Muscle of leg (tissue), 11 donors: ENCODE measurements around the gene PARN. TPM values are rescaled to one million over a fixed set of nuclear protein-coding genes. Genes with fewer than 3 reads are reported as not detected.
"Not testable (repeated sequence)": the region's sequence is repeated elsewhere in the genome, so short reads cannot be mapped to it uniquely, and the experiment has no call there.

ENCODE experiments used
- DNase-seq: peaks from one replicate; pipeline ENCODE4 v3.0.0; 2013
- H3K27ac ChIP-seq: one replicate; pipeline ENCODE4 v1.5.1; 2013; ENCODE audit warnings: mild to moderate bottlenecking, low read length, control low read depth
- H3K27me3 ChIP-seq: one replicate; pipeline ENCODE4 v1.6.1; 2013; ENCODE audit warnings: low read length; ENCODE audit not compliant: control insufficient read depth, insufficient read depth
- H3K36me3 ChIP-seq: one replicate; pipeline ENCODE4 v1.6.1; 2013; ENCODE audit warnings: low read length; ENCODE audit not compliant: control insufficient read depth, insufficient read depth
- H3K4me1 ChIP-seq: one replicate; pipeline ENCODE4 v1.6.1; 2013; ENCODE audit warnings: low read length; ENCODE audit not compliant: control insufficient read depth, insufficient read depth
- H3K4me3 ChIP-seq: one replicate; pipeline ENCODE4 v1.5.1; 2013; ENCODE audit warnings: low read length, control low read depth
- H3K9me3 ChIP-seq: replicated peaks from 2 replicates; pipeline ENCODE4 v1.6.1; 2013; ENCODE audit warnings: low read depth, low read length; ENCODE audit not compliant: control insufficient read depth
- WGBS: methylation state at CpG from one replicate; pipeline ENCODE4 v1.1.5; 2013; ENCODE audit warnings: missing lambda C conversion rate; ENCODE audit not compliant: insufficient coverage; 5-methylcytosine and 5-hydroxymethylcytosine counted together
- polyA plus RNA-seq, 8 donors: library from polyadenylated mRNA; unstranded; fragments of 120-200 nt; gene quantifications; one replicate each; pipeline versions ENCODE4 v1.2.1 to v1.2.3, GENCODE V29; 2013; ENCODE audit warnings: inconsistent platforms in 1 of 8, low replicate concordance in 1 of 8; ENCODE audit not compliant: insufficient read length in 8 of 8, insufficient read depth in 1 of 8
- total RNA-seq: library from RNA; stranded (reverse); fragments of 120-200 nt; gene quantifications from one replicate; pipeline ENCODE4 v1.2.4, GENCODE V29; 2013

Gene PARN
- total and polyA plus RNA-seq, 9 donors: 13.6 to 18.0 (median 16.1) TPM

- no peaks in the 10 kb centered on the region for H3K9me3 ChIP-seq
- H3K27me3 ChIP-seq: no peaks in the 10 kb centered on the region
- H3K4me1 ChIP-seq: no peaks in the 10 kb centered on the region
- no peak overlapping the region for H3K4me3 ChIP-seq
- no CpG with 5 or more reads among the region's 2 CpGs for WGBS
- H3K27ac ChIP-seq: no peak overlapping the region
- H3K36me3 ChIP-seq: peaks cover 50% of the 10 kb centered on the region
- DNase-seq: no peak
These were observed 28.0 kb upstream of the PARN start for GRCh38 chr16:14658063-14658462.

- no peaks in the 10 kb centered on the region for H3K4me1 ChIP-seq
- 80% methylated on average over 1 of the region's 2 CpGs for WGBS
- peaks cover 65% of the 10 kb centered on the region for H3K36me3 ChIP-seq
These were observed 22.7 kb upstream of the PARN start for GRCh38 chr16:14652726-14653125.

GRCh38 chr16:14650629-14651028 lies 20.6 kb upstream of the PARN start:
- WGBS: no CpG with 5 or more reads among the region's 6 CpGs
- H3K27me3 ChIP-seq: no peaks in the 10 kb centered on the region

More at GRCh38 chr16:14652726-14653125, 22.7 kb upstream of the PARN start:
- DNase-seq: no peak
- no peaks in the 10 kb centered on the region for H3K9me3 ChIP-seq
- no peak overlapping the region for H3K4me3 ChIP-seq
- H3K27ac ChIP-seq: no peak overlapping the region
- no peaks in the 10 kb centered on the region for H3K27me3 ChIP-seq

GRCh38 chr16:14649816-14650215 lies 19.8 kb upstream of the PARN start:
- WGBS: 91% methylated on average over 10 of the region's 10 CpGs
- no peak overlapping the region for H3K4me3 ChIP-seq
- H3K27me3 ChIP-seq: no peaks in the 10 kb centered on the region
- no peak for DNase-seq
- H3K9me3 ChIP-seq: no peaks in the 10 kb centered on the region
- no peaks in the 10 kb centered on the region for H3K4me1 ChIP-seq
- H3K36me3 ChIP-seq: peaks cover 68% of the 10 kb centered on the region
- H3K27ac ChIP-seq: no peak overlapping the region

More at GRCh38 chr16:14650629-14651028, 20.6 kb upstream of the PARN start:
- Histone ChIP-seq H3K4me3 (no peak overlapping the region), H3K4me1 (no peaks in the 10 kb centered on the region), H3K9me3 (no peaks in the 10 kb centered on the region), H3K27ac (no peak overlapping the region), H3K36me3 (peaks cover 69% of the 10 kb centered on the region)
- DNase-seq: no peak

- Histone ChIP-seq H3K36me3 (peaks cover 45% of the 10 kb centered on the region), H3K9me3 (no peaks in the 10 kb centered on the region), H3K4me1 (no peaks in the 10 kb centered on the region), H3K27ac (no peak overlapping the region), H3K27me3 (no peaks in the 10 kb centered on the region), H3K4me3 (no peak overlapping the region)
- DNase-seq: no peak
- 86% methylated on average over 3 of the region's 7 CpGs for WGBS
These were observed 11.9 kb upstream of the PARN start for GRCh38 chr16:14641926-14642325.

- Histone ChIP-seq H3K4me3 (no peak overlapping the region), H3K27ac (no peak overlapping the region), H3K4me1 (no peaks in the 10 kb centered on the region), H3K27me3 (no peaks in the 10 kb centered on the region), H3K9me3 (no peaks in the 10 kb centered on the region), H3K36me3 (peaks cover 38% of the 10 kb centered on the region)
- DNase-seq: no peak
- WGBS: 100% methylated on average over 1 of the region's 8 CpGs
These were observed 11.1 kb upstream of the PARN start for GRCh38 chr16:14641206-14641605.

- no peaks in the 10 kb centered on the region for H3K27me3 ChIP-seq
- peaks cover 35% of the 10 kb centered on the region for H3K36me3 ChIP-seq
- DNase-seq: no peak
- WGBS: 81% methylated on average over 5 of the region's 10 CpGs
- H3K27ac ChIP-seq: no peak overlapping the region
- H3K9me3 ChIP-seq: no peaks in the 10 kb centered on the region
- H3K4me1 ChIP-seq: peaks cover 3% of the 10 kb centered on the region
- H3K4me3 ChIP-seq: no peak overlapping the region
These were observed 10.5 kb upstream of the PARN start for GRCh38 chr16:14640538-14640937.

- H3K27ac ChIP-seq: not testable (repeated sequence)
- no CpG with 5 or more reads among the region's 1 CpG for WGBS
- peaks cover 21% of the 10 kb centered on the region for H3K4me1 ChIP-seq
These were observed 6.8 kb upstream of the PARN start for GRCh38 chr16:14636951-14637240.

GRCh38 chr16:14636179-14636950 lies 6.3 kb upstream of the PARN start:
- peaks cover 22% of the 10 kb centered on the region for H3K4me1 ChIP-seq
- not testable (repeated sequence) for H3K27ac ChIP-seq, DNase-seq, H3K27me3 ChIP-seq, H3K4me3 ChIP-seq, H3K9me3 ChIP-seq
- WGBS: 66% methylated on average over 2 of the region's 17 CpGs
- peaks cover 22% of the 10 kb centered on the region for H3K36me3 ChIP-seq

More at GRCh38 chr16:14636951-14637240, 6.8 kb upstream of the PARN start:
- DNase-seq, H3K9me3 ChIP-seq, H3K4me3 ChIP-seq, H3K27me3 ChIP-seq: not testable (repeated sequence)
- peaks cover 22% of the 10 kb centered on the region for H3K36me3 ChIP-seq

GRCh38 chr16:14635395-14636165 lies 5.5 kb upstream of the PARN start:
- no peaks in the 10 kb centered on the region for H3K27me3 ChIP-seq
- no peak overlapping the region for H3K27ac ChIP-seq
- no peaks in the 10 kb centered on the region for H3K9me3 ChIP-seq
- no CpG with 5 or more reads among the region's 12 CpGs for WGBS
- no peak overlapping the region for H3K4me3 ChIP-seq
- peaks cover 19% of the 10 kb centered on the region for H3K36me3 ChIP-seq
- DNase-seq: no peak
- H3K4me1 ChIP-seq: peaks cover 23% of the 10 kb centered on the region
